ENCODE results near the gene IHH.

The IHH gene
- 0 to 1.1 (median 0) reads per million in 17 experiments for total RNA-seq

DNA sequence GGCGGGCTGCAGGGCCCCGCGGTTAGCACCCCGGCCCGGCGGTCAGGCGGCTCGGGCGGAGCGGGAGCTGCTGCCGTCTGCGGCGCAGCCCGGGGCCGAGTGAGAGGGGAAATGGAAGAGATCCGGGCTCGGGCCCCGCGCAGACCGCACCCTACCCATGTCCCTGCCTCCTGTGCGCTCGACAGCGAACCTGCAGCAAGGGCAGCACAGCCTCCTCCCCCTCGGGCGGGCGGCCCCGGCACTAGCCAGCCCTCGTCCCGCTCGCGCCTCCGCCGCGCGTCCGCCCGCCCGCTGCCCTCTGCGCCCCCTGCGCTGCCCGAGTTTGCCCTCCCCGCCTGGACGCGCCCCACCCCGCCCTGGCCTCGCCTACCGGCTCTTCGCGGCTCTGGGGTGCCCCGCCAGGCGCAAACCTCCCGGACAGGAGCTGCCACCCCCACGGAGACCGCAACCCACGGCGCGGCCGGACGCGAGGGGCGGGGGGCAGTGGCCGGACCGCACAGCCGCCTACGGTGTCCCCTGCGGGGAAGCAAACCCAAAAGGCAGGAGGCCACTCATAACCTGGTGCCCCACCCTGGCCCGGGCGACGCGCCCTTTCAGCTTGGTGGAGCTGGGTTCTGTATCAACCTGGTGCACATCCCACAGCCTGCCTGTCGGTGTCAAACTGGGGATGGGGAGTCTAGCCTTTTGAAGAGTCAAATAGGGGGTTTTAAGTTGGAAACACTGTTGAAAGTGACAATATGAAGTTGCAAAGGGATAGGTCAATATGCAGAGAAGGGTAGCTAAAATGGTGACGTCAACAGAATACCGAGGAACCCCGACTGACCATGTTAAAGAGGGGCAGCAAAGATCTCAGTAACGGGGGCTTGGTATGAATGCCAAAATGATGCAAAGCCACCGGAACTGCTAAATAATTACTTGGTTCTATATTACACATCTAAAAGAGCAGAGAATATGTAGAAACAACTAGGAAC lies at the start of gene IHH:
IHH (minus strand) TSS at position 101 of the 971 bp plus-strand sequence. CDS start 454 bp downstream, outside the sequence.
- DNase-seq: peak in 3 of 4 experiments; percentile 9 to 54 (median 33)

- peak; percentile 10 to 46 (median 38) for DNase-seq
These were observed 48.8 kb upstream of the IHH start for GRCh38 chr2:219109471-219109870.

DNA sequence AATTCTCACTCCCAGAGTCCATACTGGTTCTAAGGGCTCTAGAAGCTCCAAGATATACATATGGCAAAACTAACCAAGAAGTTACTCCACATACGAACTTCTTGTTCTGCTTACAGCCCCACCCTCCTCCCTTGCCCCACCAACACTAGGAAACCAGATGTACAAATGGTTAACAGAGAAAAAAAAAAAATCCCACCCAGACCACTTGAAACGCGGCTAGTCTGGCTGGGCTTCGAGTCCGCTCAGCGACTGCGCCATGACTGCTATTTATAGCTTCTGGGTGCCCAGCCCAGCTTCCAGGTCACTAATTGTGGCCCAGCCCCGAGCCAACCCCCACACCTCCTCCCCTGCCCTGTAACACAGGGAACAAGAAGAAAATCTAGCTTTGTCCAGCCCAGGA lies 47.0 kb upstream of the IHH start:
- DNase-seq: peak in 1 of 4 experiments; percentile 17

GRCh38 chr2:219106251-219106650 lies 45.5 kb upstream of the IHH start:
- no peak for DNase-seq

DNA sequence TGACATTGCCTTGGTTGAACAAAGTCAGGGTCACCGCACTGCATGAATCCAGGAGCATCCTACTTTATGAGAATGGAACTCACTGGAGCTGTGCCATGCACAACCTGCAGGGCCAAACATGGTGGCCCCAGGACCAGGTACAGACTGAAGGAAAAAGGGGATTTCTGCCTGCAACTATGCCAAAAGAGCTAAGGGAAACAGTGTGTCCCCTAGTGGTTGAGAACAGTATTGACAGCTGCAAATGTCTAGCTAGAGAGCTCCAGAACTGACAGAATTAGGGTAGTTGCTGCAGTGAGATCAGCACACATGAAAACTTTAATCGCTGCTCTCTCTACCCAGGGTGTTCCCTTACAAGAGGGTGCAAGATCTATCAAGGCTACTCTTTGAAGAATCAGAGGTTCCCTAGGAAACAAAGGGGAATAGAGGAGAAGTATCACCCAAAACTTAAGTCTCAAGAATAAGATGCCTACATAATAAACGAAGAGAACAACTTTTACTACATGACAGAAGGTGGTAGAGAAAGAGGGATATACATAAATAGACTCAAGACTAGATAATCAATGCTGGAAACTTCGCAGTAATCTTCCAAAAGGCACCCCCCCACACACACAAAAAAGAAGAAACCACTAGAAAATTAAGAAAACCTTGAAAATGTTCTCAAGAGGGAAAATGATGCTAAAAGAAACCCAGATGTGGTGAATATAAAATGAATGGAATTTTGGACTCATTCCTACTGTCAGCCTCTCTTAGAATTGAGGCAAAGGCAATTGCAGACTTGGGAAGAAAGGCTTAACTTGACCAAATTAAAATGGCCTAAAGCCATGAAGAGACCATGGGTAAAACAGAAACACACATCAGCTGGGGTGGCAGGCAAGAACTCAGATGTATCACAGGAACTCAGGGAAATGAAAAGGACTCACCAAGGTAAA lies 43.6 kb upstream of the IHH start:
- DNase-seq: peak; percentile 41 to 69 (median 62)

GRCh38 chr2:219099329-219099728 lies 38.6 kb upstream of the IHH start:
- peak; percentile 56 to 91 (median 72) for DNase-seq

GRCh38 chr2:219095406-219095935 lies 34.8 kb upstream of the IHH start:
- DNase-seq: no peak

- DNase-seq: no peak
These were observed 33.5 kb upstream of the IHH start for GRCh38 chr2:219094171-219094570.

GRCh38 chr2:219090436-219091299 lies 29.9 kb upstream of the IHH start:
- DNase-seq: no peak

- no peak for DNase-seq
These were observed 28.6 kb upstream of the IHH start for GRCh38 chr2:219089330-219089729.

DNA sequence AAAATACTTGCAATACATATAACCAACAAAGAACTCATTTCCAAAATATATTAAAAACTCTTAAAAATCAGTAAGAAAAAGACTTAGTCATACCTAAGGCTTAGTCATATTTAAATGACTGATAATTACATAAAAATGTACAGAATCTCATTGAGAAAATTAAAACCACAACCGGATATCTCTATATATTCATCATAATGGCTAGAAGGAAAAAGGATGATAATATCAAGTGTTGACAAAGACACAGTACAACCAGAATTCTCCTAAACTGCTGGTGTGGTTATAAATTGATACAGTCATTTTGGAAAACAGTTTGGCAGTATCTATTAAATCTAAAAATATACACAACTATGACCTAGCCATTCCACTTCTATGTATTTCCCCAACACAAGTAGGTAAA lies 27.1 kb upstream of the IHH start:
- DNase-seq: no peak

DNA sequence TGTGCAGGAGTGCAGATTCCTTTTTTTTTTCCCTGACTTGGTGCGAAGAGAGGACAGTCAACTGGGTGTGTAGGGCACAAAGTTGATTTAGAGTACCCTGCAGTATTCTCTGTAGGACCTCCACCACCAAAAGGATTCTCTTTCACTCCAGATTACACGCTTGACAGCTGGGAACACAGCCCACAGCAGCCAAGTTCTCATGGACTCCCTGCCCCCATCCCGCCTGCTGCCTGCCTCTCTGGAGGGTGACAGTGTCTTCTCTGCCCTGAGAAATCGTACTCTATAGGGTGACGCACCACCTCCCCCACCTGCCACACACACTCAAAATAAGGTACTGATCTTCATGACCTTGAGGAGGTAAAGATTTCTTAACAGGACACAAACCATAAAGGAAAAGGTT lies 26.6 kb upstream of the IHH start:
- no peak for DNase-seq

DNA sequence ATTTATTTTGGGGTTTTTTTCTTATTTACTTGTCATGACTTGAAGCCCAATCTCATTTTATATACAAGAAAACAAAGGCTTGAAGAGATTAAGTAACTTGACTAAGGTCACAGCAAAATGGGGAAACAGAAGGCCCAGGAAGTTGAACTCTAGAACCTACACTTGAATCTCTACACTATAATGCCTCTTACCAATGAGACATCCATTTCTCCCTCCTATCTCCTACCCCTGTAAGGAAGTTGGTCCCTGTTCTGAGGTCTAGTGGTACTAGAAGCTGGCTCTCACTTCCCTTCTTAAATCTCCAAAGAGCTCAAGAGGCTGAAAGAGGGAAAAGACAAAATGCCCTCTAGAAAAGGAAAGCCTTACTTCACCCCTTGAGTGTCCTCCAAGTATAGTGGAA lies 25.5 kb upstream of the IHH start:
- DNase-seq: peak; percentile 42 to 76 (median 60)

GRCh38 chr2:219084791-219085190 lies 24.1 kb upstream of the IHH start:
- no peak for DNase-seq

GRCh38 chr2:219082332-219082958 lies 21.7 kb upstream of the IHH start:
- no peak for DNase-seq

DNA sequence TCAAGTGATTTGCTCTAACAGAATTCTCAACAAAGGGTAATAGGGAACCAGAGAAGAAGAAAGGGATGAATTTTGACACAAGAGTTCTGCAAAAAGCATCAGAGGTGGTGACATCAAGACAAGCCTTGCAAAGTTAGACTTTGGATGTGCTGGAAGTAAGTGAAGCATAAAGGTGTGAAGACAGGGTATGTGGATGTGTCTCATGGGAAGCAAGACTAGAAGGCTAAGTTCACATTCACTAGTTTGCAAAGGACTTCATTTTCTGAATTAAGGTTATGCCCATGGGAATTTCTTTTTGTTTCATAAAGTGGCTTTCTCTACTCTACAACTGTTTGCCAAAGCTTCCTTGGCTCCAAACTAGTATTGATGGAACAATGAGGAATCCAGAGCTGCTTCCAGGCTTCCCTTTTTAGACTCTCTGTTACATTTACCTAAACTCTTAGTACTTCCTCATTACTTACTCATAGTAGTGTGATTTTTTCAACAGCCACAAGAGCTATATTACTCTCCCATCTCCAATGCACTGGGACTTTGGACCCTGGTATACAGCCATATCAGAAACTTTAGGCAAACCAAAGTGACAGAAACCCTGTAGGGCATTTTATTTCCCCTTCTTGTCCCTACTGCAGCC lies 21.1 kb upstream of the IHH start:
- peak in 2 of 4 experiments; percentile 52 to 59 for DNase-seq

DNA sequence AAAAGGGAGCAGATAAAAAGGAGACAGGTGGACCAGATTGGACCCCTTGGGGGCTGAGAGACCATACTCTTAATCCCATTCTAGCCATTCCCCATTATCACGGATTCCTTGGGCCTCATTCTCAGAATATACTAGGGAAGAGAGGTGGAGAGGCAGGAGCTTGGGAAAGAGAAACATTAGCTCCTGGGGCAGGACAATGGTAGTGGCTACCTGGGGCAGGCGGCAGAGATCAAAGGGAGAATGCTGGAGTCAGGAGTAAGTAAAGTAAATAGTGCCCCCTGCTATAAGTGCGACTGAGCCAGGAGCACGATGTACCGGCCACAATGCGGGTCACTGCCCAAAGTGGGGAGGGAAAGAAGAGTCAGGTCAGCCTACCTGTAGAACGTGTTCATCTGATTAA lies 20.4 kb upstream of the IHH start:
- DNase-seq: no peak

- no peak for DNase-seq
These were observed 18.7 kb upstream of the IHH start for GRCh38 chr2:219079417-219079816.

DNA sequence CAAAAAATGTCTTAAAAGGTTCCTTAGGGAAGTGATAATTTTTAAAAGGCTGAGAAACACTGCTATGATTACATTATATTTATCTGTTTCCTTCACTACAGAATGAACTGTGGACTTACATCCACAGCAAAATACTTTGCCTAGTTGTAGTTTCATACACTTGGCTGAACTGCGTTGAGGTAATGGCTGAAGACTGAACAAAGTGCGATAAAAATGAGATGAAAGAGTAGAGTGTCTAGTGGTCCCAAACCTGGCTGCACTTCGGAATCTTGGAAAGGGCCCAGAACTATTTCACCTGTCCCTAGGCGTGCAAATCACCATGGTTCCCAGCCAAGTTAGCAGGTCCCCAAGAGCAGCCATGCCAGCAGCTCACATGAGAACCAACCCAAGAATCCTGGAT lies 18.2 kb upstream of the IHH start:
- DNase-seq: no peak

DNA sequence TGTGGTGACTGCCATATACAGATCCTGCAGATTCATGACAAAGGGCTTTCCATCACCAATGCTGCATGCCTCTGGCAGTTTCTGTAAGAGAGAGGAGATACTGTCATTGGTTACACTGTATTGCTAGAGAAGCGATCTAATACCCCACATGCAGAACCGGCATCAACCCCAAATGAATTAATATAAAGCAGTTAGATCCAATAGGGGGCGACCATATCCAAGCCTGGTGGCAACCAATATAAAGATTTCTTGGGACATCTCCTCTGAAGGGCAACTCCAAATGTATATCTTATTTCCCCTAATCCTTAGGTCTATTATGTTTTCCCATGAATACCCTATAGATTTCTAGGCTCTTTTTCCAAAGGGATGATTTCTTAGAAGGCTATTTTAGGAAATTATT lies 17.4 kb upstream of the IHH start:
- no peak for DNase-seq

DNA sequence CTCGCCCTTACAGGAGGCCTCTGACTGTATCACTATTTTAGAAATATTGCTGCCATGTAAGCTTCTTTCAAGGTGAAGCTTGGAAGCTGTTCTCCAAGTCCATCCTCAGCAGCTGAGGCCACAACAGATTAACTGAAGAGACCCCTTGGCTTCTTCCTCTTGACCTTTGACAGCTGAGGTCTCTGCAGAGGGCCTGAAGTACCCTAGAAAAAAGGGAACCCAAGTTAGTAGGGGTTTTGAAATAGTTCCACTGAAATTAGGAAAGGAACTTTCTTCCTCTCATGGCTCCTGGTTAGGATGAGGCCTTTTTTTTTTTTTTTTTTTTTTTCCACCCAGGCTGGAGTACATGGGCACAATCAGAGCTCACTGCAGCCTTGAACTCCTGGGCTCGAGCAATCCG lies 15.5 kb upstream of the IHH start:
- DNase-seq: peak; percentile 23 to 72 (median 62)

Data from suppressor macrophage (primary cell).